ENCODE measurements around the gene BTG4. TPM values are rescaled to one million over a fixed set of nuclear protein-coding genes. Genes with fewer than 3 reads are reported as not detected.

Gene BTG4
- total RNA-seq, 1 experiment from 2014 or later: not detected

DNA sequence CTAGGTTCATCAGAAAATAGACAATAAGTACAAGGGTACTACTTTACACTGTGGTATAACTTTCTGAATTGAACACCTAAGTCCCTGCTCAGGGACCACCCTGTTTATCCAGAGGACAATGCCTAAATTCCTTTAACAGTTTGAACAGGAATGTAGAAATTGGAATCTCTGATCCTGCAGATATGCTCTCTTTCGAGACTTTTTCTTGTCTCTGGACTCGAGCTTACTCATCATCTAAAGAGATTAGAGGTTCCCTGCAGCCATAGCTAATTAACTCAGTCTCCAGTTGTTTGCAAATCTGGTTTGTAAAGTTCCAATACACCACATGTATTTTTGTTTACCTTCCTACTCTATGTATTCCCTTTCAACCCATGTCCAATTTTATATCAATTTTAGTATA is 3.4 kb upstream of the BTG4 start:
- Histone ChIP-seq H3K9me3 (ENCODE audit: control insufficient read depth in 1 of 2, insufficient read depth in 1 of 2, low read depth in 1 of 2, low read length in 2 of 2) (no peaks in the 10 kb centered on the region), H3K4me1 (ENCODE audit: control insufficient read depth in 1 of 2, insufficient read depth in 2 of 2, low read length in 2 of 2) (no peaks in the 10 kb centered on the region), H3K36me3 (ENCODE audit: control insufficient read depth in 1 of 2, insufficient read depth in 2 of 2, low read length in 2 of 2) (no peaks in the 10 kb centered on the region), H3K27me3 (ENCODE audit: insufficient read depth, low read length) (no peaks in the 10 kb centered on the region), H3K79me2 (ENCODE audit: insufficient read depth, low read length) (no peaks in the 10 kb centered on the region), H3K27ac (ENCODE audit: low read depth, low read length) (no peak overlapping the region), H3K9ac (ENCODE audit: low read length) (no peak overlapping the region), H3K9me2 (ENCODE audit: insufficient read depth) (no peaks in the 10 kb centered on the region), H3K4me2 (ENCODE audit: low read length) (no peak overlapping the region), H4K20me1 (ENCODE audit: insufficient read depth) (no peaks in the 10 kb centered on the region), H3K4me3 (replicated peaks in 1 of 2; ENCODE audit: low read depth in 1 of 2, low read length in 2 of 2) (no peak overlapping the region), H2AFZ (ENCODE audit: low read depth, low read length, poor library complexity, severe bottlenecking) (no peak overlapping the region)
- DNase-seq (ENCODE audit: low read depth, low spot score) (no peak), ATAC-seq (no peak)
- ChIA-PET POLR2A (no interaction called here), RAD21 (ENCODE audit: low non-redundant PET in 1 of 2, low total read pairs in 2 of 2, uncharacterized antibody in 2 of 2, unreplicated experiment in 2 of 2) (no interaction called here), CTCF (no interaction called here)
- intact Hi-C loops (cut with micrococcal nuclease): no loop called here
- no peak for TF ChIP-seq JUND (IDR thresholded peaks at IDR 0.05)
- TF ChIP-seq EZH2 (IDR thresholded peaks at IDR 0.05): no peak
- no peak for TF ChIP-seq SRF (IDR thresholded peaks at IDR 0.05; ENCODE audit: low read depth)
- no peak for TF ChIP-seq EGR1 (IDR thresholded peaks at IDR 0.05; ENCODE audit: low read depth)
- no peak for TF ChIP-seq SIN3A (IDR thresholded peaks at IDR 0.05; ENCODE audit: low read depth)
- TF ChIP-seq FOSL1 (IDR thresholded peaks at IDR 0.05; ENCODE audit: low read depth): no peak
- no peak for TF ChIP-seq REST (IDR thresholded peaks at IDR 0.05; ENCODE audit: low read depth)
- no peak for TF ChIP-seq TCF7L2 (IDR thresholded peaks at IDR 0.05; ENCODE audit: borderline replicate concordance, extremely low read depth, insufficient read depth, insufficient read length)
- TF ChIP-seq RAD21 (IDR thresholded peaks at IDR 0.05; ENCODE audit: low read depth): no peak
- TF ChIP-seq POLR2AphosphoS5 (IDR thresholded peaks at IDR 0.05; ENCODE audit: low read depth, low read length): no peak
- TF ChIP-seq, protein P1, sequence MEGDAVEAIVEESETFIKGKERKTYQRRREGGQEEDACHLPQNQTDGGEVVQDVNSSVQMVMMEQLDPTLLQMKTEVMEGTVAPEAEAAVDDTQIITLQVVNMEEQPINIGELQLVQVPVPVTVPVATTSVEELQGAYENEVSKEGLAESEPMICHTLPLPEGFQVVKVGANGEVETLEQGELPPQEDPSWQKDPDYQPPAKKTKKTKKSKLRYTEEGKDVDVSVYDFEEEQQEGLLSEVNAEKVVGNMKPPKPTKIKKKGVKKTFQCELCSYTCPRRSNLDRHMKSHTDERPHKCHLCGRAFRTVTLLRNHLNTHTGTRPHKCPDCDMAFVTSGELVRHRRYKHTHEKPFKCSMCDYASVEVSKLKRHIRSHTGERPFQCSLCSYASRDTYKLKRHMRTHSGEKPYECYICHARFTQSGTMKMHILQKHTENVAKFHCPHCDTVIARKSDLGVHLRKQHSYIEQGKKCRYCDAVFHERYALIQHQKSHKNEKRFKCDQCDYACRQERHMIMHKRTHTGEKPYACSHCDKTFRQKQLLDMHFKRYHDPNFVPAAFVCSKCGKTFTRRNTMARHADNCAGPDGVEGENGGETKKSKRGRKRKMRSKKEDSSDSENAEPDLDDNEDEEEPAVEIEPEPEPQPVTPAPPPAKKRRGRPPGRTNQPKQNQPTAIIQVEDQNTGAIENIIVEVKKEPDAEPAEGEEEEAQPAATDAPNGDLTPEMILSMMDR (IDR thresholded peaks at IDR 0.05 in 2 of 3, conservative IDR thresholded peaks at IDR 0.05 in 1 of 3; ENCODE audit: borderline replicate concordance in 1 of 3, insufficient read depth in 1 of 3, low read depth in 2 of 3, low read length in 2 of 3): no peak
- TF ChIP-seq CEBPB (IDR thresholded peaks at IDR 0.05; ENCODE audit: low read depth): no peak
- no peak for TF ChIP-seq SP1 (IDR thresholded peaks at IDR 0.05; ENCODE audit: low read depth)
- no peak for TF ChIP-seq YY1 (IDR thresholded peaks at IDR 0.05; ENCODE audit: extremely low read depth, insufficient replicate concordance, low read depth, low read length)
- no TSS peak for BruUV-seq (replicated peaks)

Measured in HCT116 (cell line).